8988T (cell line): ENCODE measurements around the gene CFHR4.
"Not testable (repeated sequence)": the region's sequence is repeated elsewhere in the genome, so short reads cannot be mapped to it uniquely, and the experiment has no call there.

Experiments used
- DNase-seq: peaks from one replicate; pipeline ENCODE4 v3.0.0; 2011

The CFHR4 gene

GRCh38 chr1:196943568-196943967 is 55.7 kb downstream of the CFHR4 start, which contains the start of gene CFHR2:
Gene CFHR2 (plus strand): TSS chr1:196943738. CDS start chr1:196943881, 143 bp downstream.
- DNase-seq = not testable (repeated sequence)

GRCh38 chr1:196951711-196952394 is 64.0 kb downstream of the CFHR4 start:
- DNase-seq = no peak

GRCh38 chr1:196954778-196955177 is 66.9 kb downstream of the CFHR4 start:
- DNase-seq = no peak

- DNase-seq = no peak
Measured at GRCh38 chr1:196955926-196956325, 68.1 kb downstream of the CFHR4 start.

- DNase-seq = no peak
Measured at GRCh38 chr1:196960854-196961253, 73.0 kb downstream of the CFHR4 start.
